Sigmoid colon (tissue), 7 donors: ENCODE results near the gene GTF2I. TPM values are rescaled to one million over a fixed set of nuclear protein-coding genes. Genes with fewer than 3 reads are reported as not detected.

Experiments used
- DNase-seq: peaks from one replicate; pipeline ENCODE4 v3.0.0-alpha.2; 2019
- H3K27ac ChIP-seq, 4 donors: fragments of 200-600 bp; sonication (generic); one replicate each; pipeline ENCODE4 v1.5.1; 2016 to 2019; ENCODE audit warnings: mild to moderate bottlenecking in 1 of 4
- H3K27me3 ChIP-seq, 3 donors: fragments of 200-600 bp; sonication (generic); one replicate each; pipeline ENCODE4 v1.5.1; 2019; ENCODE audit warnings: mild to moderate bottlenecking in 1 of 3
- H3K36me3 ChIP-seq, 4 donors: fragments of 200-600 bp; sonication (generic); one replicate each; pipeline ENCODE4 v1.5.1; 2016 to 2019
- H3K4me1 ChIP-seq, 4 donors: fragments of 200-600 bp; sonication (generic); one replicate each; pipeline ENCODE4 v1.5.1; 2017 to 2019
- H3K4me3 ChIP-seq, 4 donors: fragments of 200-600 bp; sonication (generic); one replicate each; pipeline ENCODE4 v1.5.1; 2017 to 2019; ENCODE audit warnings: mild to moderate bottlenecking in 2 of 4, moderate library complexity in 1 of 4
- H3K9me3 ChIP-seq, 4 donors: fragments of 200-600 bp in 3 of 4; sonication (generic) in 3 of 4; one replicate each; pipeline versions ENCODE4 v1.5.1 to v1.6.1; 2013 to 2019
- CTCF ChIP-seq, 4 experiments: fragments of 450-650 bp in 3 of 4; fragments of 200-600 bp in 1 of 4; IDR thresholded peaks; one replicate each; pipeline ENCODE4 v1.5.1; 2016 to 2019; ENCODE audit warnings: antibody characterized with exemption in 4 of 4, mild to moderate bottlenecking in 3 of 4, moderate library complexity in 2 of 4
- EP300 ChIP-seq, 4 donors: sonication (generic); formaldehyde crosslinking; IDR thresholded peaks; one replicate each; pipeline ENCODE4 v1.6.1; 2017; ENCODE audit warnings: antibody characterized with exemption in 4 of 4
- POLR2A ChIP-seq, 2 donors: fragments of 450-650 bp; IDR thresholded peaks; one replicate each; pipeline ENCODE4 v1.6.1; 2016; ENCODE audit warnings: antibody characterized with exemption in 2 of 2, mild to moderate bottlenecking in 2 of 2, moderate library complexity in 2 of 2
- POLR2AphosphoS5 ChIP-seq, 4 donors: sonication (generic); formaldehyde crosslinking; IDR thresholded peaks; one replicate each; pipeline ENCODE4 v1.6.1; 2017; ENCODE audit warnings: antibody characterized with exemption in 4 of 4
- WGBS, 2 donors: extraction: QIAGEN DNeasy Blood & Tissue Kit; methylation state at CpG; one replicate each; pipeline ENCODE4 v1.1.7; 2013; 5-methylcytosine and 5-hydroxymethylcytosine counted together
- intact Hi-C: fragments of 100-400 bp; cut with DNase I; formaldehyde crosslinking; loops from one replicate; pipeline ENCODE4 v1.15.1; 2023
- polyA plus RNA-seq, 3 donors: library from polyadenylated mRNA; stranded (reverse); fragments of 200-250 nt; gene quantifications; one replicate each; pipeline ENCODE4 v1.2.3, GENCODE V29; 2013
- total RNA-seq, 4 donors: library from RNA; depleted of rRNA; stranded (reverse); fragments of >200 nt; gene quantifications; one replicate each; pipeline ENCODE4 v1.1.0, GENCODE V29; 2016
- donor health status: healthy with polysubstance abuse.
- donor health status: Bipolar disorder and iron deficiency.
- donor health status: healthy.

GTF2I gene
- total and polyA plus RNA-seq, 7 donors = 9.6 to 181 (median 113) TPM

GRCh38 chr7:74708569-74709275 is 51.2 kb downstream of the GTF2I start:
- Histone ChIP-seq H3K27me3 (no peaks in the 10 kb centered on the region), H3K4me1 (no peaks in the 10 kb centered on the region), H3K9me3 (peaks cover 0 to 8% (median 0%) of the 10 kb centered on the region in 4 donors), H3K27ac (no peak overlapping the region), H3K4me3 (no peak overlapping the region), H3K36me3 (peaks cover 23 to 98% (median 48%) of the 10 kb centered on the region in 4 donors)
- intact Hi-C loops = no loop called here
- TF ChIP-seq CTCF (IDR thresholded peaks at IDR 0.05) (no peak), POLR2AphosphoS5 (IDR thresholded peaks at IDR 0.05) (no peak), EP300 (IDR thresholded peaks at IDR 0.05) (no peak), POLR2A (IDR thresholded peaks at IDR 0.05) (no peak)
- DNase-seq = no peak
- 86 to 91% methylated on average over 7 of the region's 7 CpGs for WGBS, 2 donors

DNA sequence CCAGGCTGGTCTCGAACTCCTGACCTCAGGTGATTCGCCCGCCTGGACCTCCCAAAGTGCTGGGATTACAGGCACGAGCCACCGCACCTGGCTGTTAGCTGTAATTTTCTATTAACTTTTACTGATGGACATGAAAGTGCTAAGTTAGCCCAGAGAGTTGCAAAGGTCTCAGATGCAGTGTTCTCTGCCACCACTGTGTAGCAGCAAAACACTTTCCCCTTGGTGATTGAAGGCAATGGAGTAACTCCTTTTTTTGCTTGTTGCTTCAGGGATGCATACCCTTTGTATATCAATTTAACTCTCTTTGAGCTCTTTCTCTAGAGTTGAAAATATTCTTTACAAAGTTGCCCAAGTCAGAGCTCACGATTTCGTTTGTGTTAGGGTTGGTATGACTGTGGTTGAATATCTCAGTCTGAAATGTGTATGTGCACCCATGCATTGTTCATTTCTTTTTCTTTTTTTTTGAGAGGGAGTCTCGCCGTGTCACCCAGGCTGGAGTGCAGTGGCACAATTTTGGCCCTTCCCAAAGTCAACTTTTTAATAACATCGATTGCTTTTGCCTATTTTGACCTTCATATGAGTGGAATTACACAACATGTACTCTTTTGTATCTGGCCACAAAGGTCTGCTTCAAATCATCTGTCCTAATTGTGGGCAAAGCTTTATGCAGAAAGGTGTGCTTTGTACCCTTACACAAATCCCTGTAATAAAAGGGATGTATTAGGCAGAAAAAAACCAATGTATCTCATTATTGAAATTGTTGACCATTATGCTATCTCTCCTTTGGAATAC is 52.6 kb downstream of the GTF2I start:
- H3K4me3 ChIP-seq = no peak overlapping the region
- no peak overlapping the region for H3K27ac ChIP-seq
- peaks cover 0 to 10% (median 0%) of the 10 kb centered on the region in 4 donors for H3K9me3 ChIP-seq
- no peak for TF ChIP-seq POLR2A (IDR thresholded peaks at IDR 0.05)
- no peak for TF ChIP-seq CTCF (IDR thresholded peaks at IDR 0.05)
- no peak for TF ChIP-seq POLR2AphosphoS5 (IDR thresholded peaks at IDR 0.05)
- no peak for TF ChIP-seq EP300 (IDR thresholded peaks at IDR 0.05)
- H3K4me1 ChIP-seq = no peaks in the 10 kb centered on the region
- 94 to 95% methylated on average over 10 of the region's 10 CpGs for WGBS, 2 donors
- DNase-seq = no peak
- intact Hi-C loops = no loop called here
- peaks cover 23 to 98% (median 51%) of the 10 kb centered on the region in 4 donors for H3K36me3 ChIP-seq
- H3K27me3 ChIP-seq = no peaks in the 10 kb centered on the region

DNA sequence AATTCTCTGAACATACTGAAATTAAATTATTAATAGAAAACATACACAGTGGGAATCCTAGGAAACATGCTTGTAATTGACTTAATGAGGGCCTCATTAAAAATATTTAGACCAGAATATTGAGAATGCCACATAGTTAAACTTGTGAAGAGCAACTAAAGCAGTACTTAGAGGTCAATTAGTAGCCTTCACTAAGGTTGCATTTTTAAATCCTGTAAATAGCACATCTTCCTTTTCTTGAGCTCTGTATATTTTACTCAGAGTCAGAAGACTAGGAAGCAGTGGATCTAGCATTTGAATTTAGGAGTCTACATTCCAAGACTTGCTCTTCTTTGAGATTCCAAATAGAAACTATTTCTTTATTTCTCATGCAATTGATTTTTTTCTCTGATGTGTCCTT is 56.0 kb downstream of the GTF2I start:
- TF ChIP-seq CTCF (IDR thresholded peaks at IDR 0.05) (no peak), POLR2A (IDR thresholded peaks at IDR 0.05) (no peak), POLR2AphosphoS5 (IDR thresholded peaks at IDR 0.05) (no peak), EP300 (IDR thresholded peaks at IDR 0.05) (no peak)
- H3K9me3 ChIP-seq = peaks cover 0 to 10% (median 0%) of the 10 kb centered on the region in 4 donors
- H3K27me3 ChIP-seq = no peaks in the 10 kb centered on the region
- H3K36me3 ChIP-seq = peaks cover 0 to 87% (median 29%) of the 10 kb centered on the region in 4 donors
- DNase-seq = no peak
- intact Hi-C loops = no loop called here
- H3K4me3 ChIP-seq = no peak overlapping the region
- no peaks in the 10 kb centered on the region for H3K4me1 ChIP-seq
- no peak overlapping the region for H3K27ac ChIP-seq

GRCh38 chr7:74717889-74718288 is 60.4 kb downstream of the GTF2I start:
- H3K9me3 ChIP-seq = peaks cover 0 to 10% (median 0%) of the 10 kb centered on the region in 4 donors
- no peak overlapping the region for H3K4me3 ChIP-seq
- H3K27me3 ChIP-seq = no peaks in the 10 kb centered on the region
- H3K27ac ChIP-seq = no peak overlapping the region
- intact Hi-C loops = no loop called here
- WGBS, 2 donors = 87 to 91% methylated on average over 9 of the region's 9 CpGs
- no peaks in the 10 kb centered on the region for H3K4me1 ChIP-seq
- no peak for TF ChIP-seq POLR2A (IDR thresholded peaks at IDR 0.05)
- TF ChIP-seq EP300 (IDR thresholded peaks at IDR 0.05) = no peak
- TF ChIP-seq POLR2AphosphoS5 (IDR thresholded peaks at IDR 0.05) = no peak
- TF ChIP-seq CTCF (IDR thresholded peaks at IDR 0.05) = no peak
- DNase-seq = no peak
- H3K36me3 ChIP-seq = peaks cover 0 to 89% (median 22%) of the 10 kb centered on the region in 4 donors
